HG03565 (cell line): Measurements from ENCODE around the gene ROPN1.

ENCODE experiments used
- ATAC-seq: cut with Tn5 transposase; IDR thresholded peaks from one replicate; pipeline ENCODE4 v1.9.1; 2021; ENCODE audit warnings: mild to moderate bottlenecking, moderate library complexity; ENCODE audit not compliant: unreplicated experiment

Gene ROPN1

DNA sequence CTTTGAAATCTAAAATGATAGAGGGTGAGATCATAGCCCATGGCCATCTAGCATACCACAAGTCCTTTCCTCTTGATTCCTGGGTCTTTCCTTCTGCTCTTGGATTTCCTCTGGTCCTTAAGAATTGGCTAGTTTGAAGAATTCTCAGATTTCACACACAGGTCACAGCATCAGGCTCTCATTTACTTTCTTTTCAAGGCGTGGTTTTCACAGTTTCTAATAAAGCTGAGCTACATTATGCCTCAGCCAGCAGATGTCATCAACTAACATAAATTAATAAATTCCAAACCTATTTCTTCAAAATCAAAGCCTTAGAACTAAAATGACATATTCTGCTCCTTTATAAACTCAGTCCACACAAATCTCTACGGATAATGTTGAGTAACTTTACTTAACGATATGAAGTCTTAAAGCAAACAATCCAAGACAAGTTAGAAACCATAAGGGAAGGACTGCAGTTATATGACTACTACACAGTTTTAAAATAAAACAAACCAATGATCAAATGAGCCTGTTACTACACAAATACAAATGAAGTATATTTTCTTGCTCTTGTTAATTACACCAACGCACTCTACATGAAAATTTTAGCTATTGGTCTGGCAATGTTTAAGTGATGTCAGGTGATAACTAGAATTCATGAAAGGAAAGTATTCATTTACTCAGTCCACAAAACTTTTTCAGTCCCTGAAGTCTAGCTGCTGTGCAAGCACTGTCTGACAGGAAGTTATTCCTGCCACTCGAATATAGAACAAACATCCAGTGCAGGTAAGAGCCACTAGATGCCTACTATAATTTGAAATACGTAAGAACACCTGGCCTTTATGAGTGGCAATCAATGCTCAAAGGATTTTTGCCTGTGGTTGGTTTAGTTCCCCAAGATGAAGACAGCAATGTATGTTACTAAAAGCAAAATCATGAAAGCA is 40.1 kb downstream of the ROPN1 start:
- no peak for ATAC-seq

- ATAC-seq: no peak
Measured at GRCh38 chr3:123949641-123950040, 42.3 kb downstream of the ROPN1 start.

GRCh38 chr3:123948449-123948848 is 43.5 kb downstream of the ROPN1 start:
- ATAC-seq: no peak

DNA sequence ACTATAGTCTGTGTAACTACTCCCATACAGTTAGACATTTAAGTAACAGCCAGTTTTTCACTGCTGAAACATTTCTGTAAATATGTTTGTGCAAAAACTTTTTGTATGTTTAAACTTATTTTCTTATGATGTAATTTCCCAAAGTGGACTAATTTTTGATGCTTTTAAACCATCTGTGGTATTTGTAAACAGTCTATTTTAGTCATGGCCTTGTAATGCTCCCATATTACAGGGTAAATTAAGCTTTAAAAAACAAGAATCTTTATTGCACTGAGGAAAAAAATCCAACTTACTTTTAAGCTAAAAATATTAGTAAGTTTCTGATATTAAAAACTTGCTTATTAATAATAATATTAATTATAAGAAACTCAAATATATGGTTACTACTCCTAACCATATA is 44.4 kb downstream of the ROPN1 start:
- ATAC-seq: no peak

DNA sequence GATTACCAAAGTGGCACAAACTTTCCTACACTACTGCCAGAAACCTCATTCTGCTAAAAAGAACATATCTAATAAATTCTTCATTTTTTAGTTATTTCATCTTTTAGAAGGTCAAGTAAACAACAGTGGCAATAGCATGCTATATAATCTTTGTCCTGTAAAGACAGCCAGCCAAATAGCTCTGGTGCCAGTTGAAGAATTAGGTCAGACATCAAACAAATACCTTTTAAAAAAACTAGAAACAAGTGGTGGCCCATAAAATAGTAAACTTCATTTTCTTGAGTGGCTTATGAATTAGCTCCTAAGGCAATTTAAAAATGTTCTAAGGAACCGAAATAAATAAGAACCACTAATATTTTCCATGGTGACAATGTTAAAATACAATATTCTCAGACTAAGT is 50.4 kb downstream of the ROPN1 start:
- no peak for ATAC-seq

GRCh38 chr3:123941121-123941520 is 50.8 kb downstream of the ROPN1 start:
- no peak for ATAC-seq

DNA sequence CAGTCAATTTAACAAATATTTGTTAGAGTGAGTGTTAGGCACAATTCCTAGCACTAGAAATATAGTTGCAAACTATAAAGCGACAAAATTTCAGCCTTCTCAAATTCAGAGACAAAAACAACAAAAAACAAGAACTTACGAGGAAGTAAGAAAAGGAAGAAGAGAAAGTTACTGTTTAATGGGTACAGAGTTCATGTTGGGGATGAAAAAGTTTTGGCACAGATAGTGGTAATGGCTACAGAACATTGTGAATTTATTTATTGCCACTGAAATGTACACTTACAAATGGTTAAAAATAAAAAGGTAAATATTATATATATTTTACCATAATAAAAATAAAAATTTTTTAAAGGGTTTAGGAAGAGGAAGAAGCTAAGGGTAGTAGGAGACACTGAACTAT is 52.2 kb downstream of the ROPN1 start:
- no peak for ATAC-seq

GRCh38 chr3:123936400-123936799 is 55.5 kb downstream of the ROPN1 start:
- no peak for ATAC-seq

GRCh38 chr3:123935830-123936229 is 56.1 kb downstream of the ROPN1 start:
- no peak for ATAC-seq

- ATAC-seq: no peak
Measured at GRCh38 chr3:123934250-123934649, 57.7 kb downstream of the ROPN1 start.

DNA sequence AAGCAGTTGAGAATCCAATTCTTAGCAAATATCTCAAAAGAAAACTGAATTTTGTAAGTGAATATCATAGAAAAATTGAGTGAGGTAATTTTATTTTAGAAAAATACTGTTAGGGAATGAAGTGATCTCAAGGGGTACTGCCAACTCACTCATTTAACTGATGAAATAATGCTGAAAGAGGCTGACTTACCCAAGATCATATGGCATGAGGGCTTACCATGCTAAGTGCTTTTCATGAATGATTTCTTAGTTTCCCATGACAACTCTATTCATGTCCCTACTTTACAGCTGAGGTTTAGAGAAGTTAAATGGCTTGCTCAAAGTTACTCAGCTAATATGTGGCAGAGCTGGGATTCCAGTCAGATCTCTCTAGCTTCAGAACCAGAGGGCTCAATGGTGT is 61.5 kb downstream of the ROPN1 start:
- ATAC-seq: no peak

DNA sequence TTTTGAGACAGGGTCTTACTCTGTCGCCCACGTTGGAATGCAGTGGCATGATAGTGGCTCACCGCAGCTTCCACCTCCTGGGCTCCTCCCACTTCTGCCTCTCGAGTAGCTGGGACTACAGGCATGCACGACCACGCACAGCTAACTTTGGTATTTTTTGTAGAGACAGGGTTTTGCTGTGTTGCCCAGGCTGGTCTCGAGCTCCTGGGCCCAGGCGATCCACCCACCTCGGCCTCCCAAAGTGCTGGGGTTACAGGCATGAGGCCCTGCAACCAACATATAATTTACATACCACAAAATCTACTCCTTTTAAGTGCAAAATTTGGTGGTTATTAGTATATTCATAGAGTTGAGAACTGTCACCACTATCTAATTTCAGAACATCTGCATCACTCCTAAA is 62.6 kb downstream of the ROPN1 start:
- no peak for ATAC-seq

GRCh38 chr3:123926396-123926795 is 65.5 kb downstream of the ROPN1 start:
- ATAC-seq: no peak

DNA sequence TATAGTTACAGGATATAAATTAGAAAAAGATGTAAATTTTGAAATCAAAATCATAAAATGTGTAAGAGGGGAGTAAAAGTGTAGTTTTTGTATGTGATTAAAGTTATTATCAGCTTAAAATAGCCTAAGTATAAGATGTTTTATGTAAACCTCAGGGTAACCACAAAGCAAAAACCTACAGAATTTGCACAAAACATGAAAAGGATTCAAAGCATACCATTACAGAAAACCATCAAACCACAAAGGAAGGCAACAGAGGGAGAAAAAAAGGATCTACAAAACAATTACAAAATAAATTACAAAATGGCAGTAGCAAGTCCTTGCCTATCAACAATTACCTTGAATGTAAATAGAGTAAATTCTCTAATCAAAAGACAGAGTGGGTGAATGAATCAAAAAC is 71.1 kb downstream of the ROPN1 start:
- ATAC-seq: no peak

DNA sequence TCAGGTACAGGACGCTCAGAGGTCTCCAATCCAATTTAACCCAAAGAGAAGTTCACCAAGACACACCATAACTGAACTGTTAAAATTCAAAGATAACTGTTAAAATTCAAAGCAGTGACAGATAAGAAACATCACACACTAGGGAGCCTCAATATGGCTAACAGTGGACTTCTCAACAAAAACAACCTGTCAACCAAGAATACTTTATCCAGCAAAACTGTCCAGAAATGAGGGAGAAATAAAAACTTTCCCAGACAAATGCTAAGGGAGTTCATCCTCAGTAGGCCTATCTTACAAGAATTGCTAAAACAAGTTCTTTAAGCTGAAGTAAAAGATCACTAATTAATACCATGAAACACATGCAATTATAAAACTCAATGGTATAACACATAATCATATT is 71.5 kb downstream of the ROPN1 start:
- ATAC-seq: no peak

GRCh38 chr3:123919353-123919752 is 72.6 kb downstream of the ROPN1 start:
- ATAC-seq: no peak
